Endothelial cell of hepatic sinusoid (primary cell): Measurements from ENCODE around the gene HYLS1.

Experiments used
- in situ Hi-C: cut with HindIII; loops from 2 replicates; pipeline ENCODE4 v1.10.0; 2017; ENCODE audit warnings: low sequenced_read_pairs

The HYLS1 gene

DNA sequence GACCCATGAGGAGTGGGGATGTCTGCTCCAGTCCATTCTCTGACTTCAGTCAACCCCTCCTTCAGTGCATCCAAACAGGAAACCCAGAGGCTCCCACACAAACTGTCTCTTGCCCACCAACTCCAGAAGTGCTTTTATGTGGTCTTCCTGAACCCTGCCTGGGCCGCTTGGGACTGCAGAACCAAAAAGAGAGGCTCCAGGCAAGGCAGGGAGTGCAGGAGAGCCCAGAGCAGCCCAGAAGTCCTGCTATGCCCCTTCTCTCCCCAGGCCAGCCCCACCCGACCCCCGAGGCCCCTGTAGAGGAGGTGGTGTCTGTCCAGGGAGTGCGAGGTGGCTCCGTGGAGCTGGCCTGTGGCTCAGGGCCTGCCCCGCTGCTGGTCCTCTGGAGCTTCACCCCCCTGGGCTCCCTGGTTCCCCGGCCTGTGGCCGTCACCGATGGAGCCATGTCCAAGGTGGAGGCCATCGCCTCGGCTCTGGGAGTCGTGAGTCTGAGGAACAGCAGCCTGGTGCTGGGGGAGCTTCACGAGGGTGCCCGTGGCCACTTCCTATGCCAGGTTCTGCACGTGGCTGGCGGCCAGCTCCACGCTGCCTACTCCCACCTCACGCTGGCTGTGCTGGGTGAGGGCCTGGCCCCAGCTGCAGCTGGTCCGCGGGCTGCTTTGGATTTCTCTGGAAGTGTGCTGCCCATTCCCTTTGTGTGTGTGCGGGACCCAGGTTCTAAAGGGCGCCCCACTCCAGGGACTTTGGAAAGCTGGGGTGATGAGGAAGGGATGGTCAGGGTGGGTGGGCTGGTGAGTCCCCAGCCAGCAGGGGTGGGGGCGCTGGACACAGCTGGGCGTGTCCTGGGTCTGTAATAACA, 60.2 kb downstream of the HYLS1 start:
- in situ Hi-C loops, result no loop called here

DNA sequence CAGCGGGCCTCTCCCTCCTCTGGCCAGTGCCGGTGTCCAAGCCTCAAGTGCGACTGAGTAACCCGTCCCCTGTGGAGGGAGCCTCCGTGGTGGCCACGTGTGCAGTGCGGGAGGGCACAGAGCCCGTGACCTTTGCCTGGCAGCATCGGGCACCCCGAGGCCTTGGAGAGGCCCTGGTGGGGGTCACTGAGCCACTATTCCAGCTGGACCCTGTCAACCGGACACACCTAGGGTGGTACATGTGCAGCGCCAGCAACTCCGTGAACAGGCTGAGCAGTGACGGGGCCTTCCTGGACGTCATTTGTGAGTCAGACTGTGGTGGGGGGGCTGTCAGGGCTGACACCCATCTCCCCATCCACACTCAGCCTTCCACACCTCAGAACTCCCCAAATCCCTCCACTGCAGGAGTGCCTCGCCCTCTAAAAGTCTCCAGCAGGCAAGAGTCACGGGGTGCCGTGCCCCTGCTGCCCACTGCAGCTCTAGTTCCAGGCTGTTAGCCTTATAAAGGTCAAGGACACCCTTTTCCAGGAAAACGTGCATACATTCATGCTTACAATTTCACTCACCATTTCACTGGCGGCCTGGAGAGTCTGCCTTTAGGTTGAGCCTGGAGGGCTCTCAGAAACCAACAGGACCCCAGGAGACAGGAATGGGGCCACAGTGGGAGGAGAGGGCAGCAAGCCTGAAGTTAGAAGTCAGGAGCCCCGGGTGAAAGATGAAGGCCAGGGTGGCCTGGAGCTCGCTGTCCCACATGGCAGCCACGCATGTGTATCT, 61.0 kb downstream of the HYLS1 start:
- in situ Hi-C loops, result no loop called here

DNA sequence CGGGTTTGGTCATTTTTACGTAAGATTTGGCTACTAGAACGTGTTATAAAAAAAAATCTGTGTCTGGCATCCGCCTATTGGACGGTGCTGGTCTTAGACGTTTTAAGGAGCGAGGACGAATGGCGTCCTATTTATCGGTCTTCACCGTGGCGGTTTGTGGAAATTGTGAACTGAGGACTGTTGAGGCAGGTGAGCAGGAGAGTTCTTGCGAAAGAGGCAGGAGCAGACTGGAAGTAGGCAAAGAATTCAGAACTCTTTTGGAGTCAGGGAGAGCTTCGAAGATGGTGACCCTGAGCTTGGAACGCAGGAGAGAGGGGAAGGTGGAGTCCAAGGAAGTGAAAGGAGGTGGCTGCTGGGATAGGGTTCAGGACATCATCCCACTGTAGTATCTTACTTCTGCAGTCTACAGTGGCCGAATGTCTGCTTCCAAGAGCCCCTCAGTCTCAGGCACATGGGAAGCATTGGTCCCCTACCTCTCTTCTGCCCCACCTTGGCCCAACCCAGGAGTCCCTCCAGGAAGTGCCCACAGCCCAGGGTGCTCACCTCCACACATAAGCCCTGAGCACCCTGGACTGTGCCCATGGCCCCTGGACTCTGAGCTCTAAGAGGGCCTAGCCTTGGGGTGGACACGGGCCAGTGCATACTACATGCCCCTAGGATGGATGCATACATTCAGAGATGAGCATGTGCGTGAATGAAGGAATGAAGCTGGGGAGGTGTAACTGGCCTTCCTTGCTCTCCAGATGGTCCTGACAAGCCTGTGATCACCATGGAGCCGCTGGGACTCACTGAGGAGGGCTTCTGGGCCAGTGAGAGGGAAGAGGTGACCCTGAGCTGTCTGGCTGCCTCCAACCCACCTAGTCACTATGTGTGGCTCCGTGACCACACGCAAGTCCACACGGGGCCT, 62.1 kb downstream of the HYLS1 start:
- in situ Hi-C loops, result no loop called here

DNA sequence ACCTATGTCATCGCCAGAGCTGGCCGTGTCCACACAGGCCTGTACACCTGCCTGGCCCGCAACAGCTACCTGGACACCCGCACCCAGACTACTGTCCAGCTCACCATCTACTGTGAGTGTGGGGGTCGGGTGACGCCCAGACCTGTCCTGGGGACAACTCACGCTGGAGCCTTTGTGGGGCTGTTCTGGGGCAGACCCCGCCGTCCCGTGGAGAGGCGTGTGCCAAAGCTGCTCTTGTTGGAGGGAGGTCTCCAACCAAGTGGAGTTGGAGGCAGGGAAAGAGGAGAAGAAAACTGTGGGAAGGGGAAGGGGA, 62.7 kb downstream of the HYLS1 start:
- in situ Hi-C loops, result no loop called here
